ENCODE data around the gene TSPAN3.

The TSPAN3 gene

GRCh38 chr15:77038312-77039216 is 32.3 kb downstream of the TSPAN3 start:
- Mint-ChIP-seq H3K27me3 (no peaks in the 10 kb centered on the region), H3K9me3 (no peaks in the 10 kb centered on the region), H3K4me1 (peaks cover 26% of the 10 kb centered on the region), H3K27ac (peak overlapping the region; percentile 91), H3K36me3 (peaks cover 24% of the 10 kb centered on the region), H3K4me3 (no peak overlapping the region)
- ATAC-seq (ENCODE audit: low read depth): no peak
- DNase-seq (ENCODE audit: low spot score in 2 of 2): no peak

GRCh38 chr15:77037388-77038209 is 33.3 kb downstream of the TSPAN3 start:
- Mint-ChIP-seq H3K36me3 (peaks cover 18% of the 10 kb centered on the region), H3K27me3 (no peaks in the 10 kb centered on the region), H3K9me3 (no peaks in the 10 kb centered on the region), H3K4me1 (peaks cover 24% of the 10 kb centered on the region), H3K4me3 (no peak overlapping the region), H3K27ac (peak overlapping the region; percentile 91)
- DNase-seq (ENCODE audit: low spot score in 2 of 2) (peak in 1 of 2 donors; percentile 11), ATAC-seq (ENCODE audit: low read depth) (no peak)

- H3K36me3 Mint-ChIP-seq: peaks cover 14% of the 10 kb centered on the region
- ATAC-seq (ENCODE audit: low read depth): no peak
- H3K27me3 Mint-ChIP-seq: no peaks in the 10 kb centered on the region
- H3K27ac Mint-ChIP-seq: peak overlapping the region; percentile 91
- peak in 1 of 2 donors; percentile 10 for DNase-seq (ENCODE audit: low spot score in 2 of 2)
- peaks cover 19% of the 10 kb centered on the region for H3K4me1 Mint-ChIP-seq
- H3K9me3 Mint-ChIP-seq: no peaks in the 10 kb centered on the region
- H3K4me3 Mint-ChIP-seq: no peak overlapping the region
Measured at GRCh38 chr15:77036537-77037387, 34.1 kb downstream of the TSPAN3 start.

- no peak overlapping the region for H3K4me3 Mint-ChIP-seq
- DNase-seq (ENCODE audit: low spot score in 2 of 2) (no peak), ATAC-seq (ENCODE audit: low read depth) (no peak)
- H3K36me3 Mint-ChIP-seq: peaks cover 13% of the 10 kb centered on the region
- no peaks in the 10 kb centered on the region for H3K9me3 Mint-ChIP-seq
- peaks cover 21% of the 10 kb centered on the region for H3K4me1 Mint-ChIP-seq
- H3K27ac Mint-ChIP-seq: no peak overlapping the region
- no peaks in the 10 kb centered on the region for H3K27me3 Mint-ChIP-seq
Measured at GRCh38 chr15:77035999-77036471, 34.9 kb downstream of the TSPAN3 start.

GRCh38 chr15:77035584-77035983 is 35.3 kb downstream of the TSPAN3 start:
- DNase-seq (ENCODE audit: low spot score in 2 of 2) (peak in 1 of 2 donors; percentile 9), ATAC-seq (ENCODE audit: low read depth) (no peak)
- H3K27ac Mint-ChIP-seq: no peak overlapping the region
- H3K27me3 Mint-ChIP-seq: no peaks in the 10 kb centered on the region
- H3K9me3 Mint-ChIP-seq: no peaks in the 10 kb centered on the region
- H3K4me3 Mint-ChIP-seq: no peak overlapping the region
- peaks cover 17% of the 10 kb centered on the region for H3K4me1 Mint-ChIP-seq
- H3K36me3 Mint-ChIP-seq: peaks cover 13% of the 10 kb centered on the region

- DNase-seq (ENCODE audit: low spot score in 2 of 2) (peak; percentile 33 to 54), ATAC-seq (ENCODE audit: low read depth) (peak; percentile 37)
- Mint-ChIP-seq H3K4me1 (peaks cover 19% of the 10 kb centered on the region), H3K27me3 (no peaks in the 10 kb centered on the region), H3K4me3 (no peak overlapping the region), H3K36me3 (peaks cover 13% of the 10 kb centered on the region), H3K27ac (peak overlapping the region; percentile 86), H3K9me3 (no peaks in the 10 kb centered on the region)
Measured at GRCh38 chr15:77034695-77035489, 36.0 kb downstream of the TSPAN3 start.

GRCh38 chr15:77033729-77034671 is 36.9 kb downstream of the TSPAN3 start:
- peak overlapping the region; percentile 86 for H3K27ac Mint-ChIP-seq
- H3K9me3 Mint-ChIP-seq: no peaks in the 10 kb centered on the region
- H3K4me1 Mint-ChIP-seq: peaks cover 20% of the 10 kb centered on the region
- no peak overlapping the region for H3K4me3 Mint-ChIP-seq
- DNase-seq (ENCODE audit: low spot score in 2 of 2) (no peak), ATAC-seq (ENCODE audit: low read depth) (no peak)
- no peaks in the 10 kb centered on the region for H3K27me3 Mint-ChIP-seq
- H3K36me3 Mint-ChIP-seq: peaks cover 15% of the 10 kb centered on the region

GRCh38 chr15:77033417-77033728 is 37.5 kb downstream of the TSPAN3 start:
- H3K27me3 Mint-ChIP-seq: no peaks in the 10 kb centered on the region
- ATAC-seq (ENCODE audit: low read depth) (no peak), DNase-seq (ENCODE audit: low spot score in 2 of 2) (no peak)
- no peaks in the 10 kb centered on the region for H3K9me3 Mint-ChIP-seq
- H3K4me1 Mint-ChIP-seq: peaks cover 23% of the 10 kb centered on the region
- no peak overlapping the region for H3K4me3 Mint-ChIP-seq
- H3K36me3 Mint-ChIP-seq: peaks cover 15% of the 10 kb centered on the region
- H3K27ac Mint-ChIP-seq: no peak overlapping the region

- no peak overlapping the region for H3K4me3 Mint-ChIP-seq
- ATAC-seq (ENCODE audit: low read depth) (no peak), DNase-seq (ENCODE audit: low spot score in 2 of 2) (no peak)
- H3K9me3 Mint-ChIP-seq: no peaks in the 10 kb centered on the region
- H3K27ac Mint-ChIP-seq: no peak overlapping the region
- peaks cover 15% of the 10 kb centered on the region for H3K36me3 Mint-ChIP-seq
- no peaks in the 10 kb centered on the region for H3K27me3 Mint-ChIP-seq
- peaks cover 23% of the 10 kb centered on the region for H3K4me1 Mint-ChIP-seq
Measured at GRCh38 chr15:77032647-77033416, 38.1 kb downstream of the TSPAN3 start.

- H3K4me3 Mint-ChIP-seq: no peak overlapping the region
- peak overlapping the region; percentile 47 for H3K27ac Mint-ChIP-seq
- peaks cover 11% of the 10 kb centered on the region for H3K36me3 Mint-ChIP-seq
- no peaks in the 10 kb centered on the region for H3K9me3 Mint-ChIP-seq
- H3K4me1 Mint-ChIP-seq: peaks cover 21% of the 10 kb centered on the region
- DNase-seq (ENCODE audit: low spot score in 2 of 2) (no peak), ATAC-seq (ENCODE audit: low read depth) (no peak)
- no peaks in the 10 kb centered on the region for H3K27me3 Mint-ChIP-seq
Measured at GRCh38 chr15:77032052-77032646, 38.8 kb downstream of the TSPAN3 start.

GRCh38 chr15:77031376-77032050 is 39.4 kb downstream of the TSPAN3 start:
- no peaks in the 10 kb centered on the region for H3K9me3 Mint-ChIP-seq
- H3K27ac Mint-ChIP-seq: peak overlapping the region; percentile 47
- ATAC-seq (ENCODE audit: low read depth): peak; percentile 99
- peaks cover 6% of the 10 kb centered on the region for H3K36me3 Mint-ChIP-seq
- H3K4me1 Mint-ChIP-seq: peaks cover 25% of the 10 kb centered on the region
- peak; percentile 55 to 64 for DNase-seq (ENCODE audit: low spot score in 2 of 2)
- H3K4me3 Mint-ChIP-seq: no peak overlapping the region
- H3K27me3 Mint-ChIP-seq: no peaks in the 10 kb centered on the region

Data from memory B cell (primary cell).